Stimulated activated CD4-positive, alpha-beta T cell treated with anti-CD3 and anti-CD28 coated beads, Interleukin-1b, Interleukin-23, amount 100 ng/mL, for 48 hours (primary cell): ENCODE data around the gene GNAT2.

Experiments used
- DNase-seq: peaks from one replicate; pipeline ENCODE4 v3.0.0-alpha.2; 2020

GNAT2 gene

GRCh38 chr1:109641078-109641740 lies 21.8 kb upstream of the GNAT2 start:
- DNase-seq: no peak

- peak; percentile 87 for DNase-seq
These were observed 21.0 kb upstream of the GNAT2 start for GRCh38 chr1:109640285-109640865.

GRCh38 chr1:109639841-109640184 lies 20.4 kb upstream of the GNAT2 start:
- DNase-seq: no peak

DNA sequence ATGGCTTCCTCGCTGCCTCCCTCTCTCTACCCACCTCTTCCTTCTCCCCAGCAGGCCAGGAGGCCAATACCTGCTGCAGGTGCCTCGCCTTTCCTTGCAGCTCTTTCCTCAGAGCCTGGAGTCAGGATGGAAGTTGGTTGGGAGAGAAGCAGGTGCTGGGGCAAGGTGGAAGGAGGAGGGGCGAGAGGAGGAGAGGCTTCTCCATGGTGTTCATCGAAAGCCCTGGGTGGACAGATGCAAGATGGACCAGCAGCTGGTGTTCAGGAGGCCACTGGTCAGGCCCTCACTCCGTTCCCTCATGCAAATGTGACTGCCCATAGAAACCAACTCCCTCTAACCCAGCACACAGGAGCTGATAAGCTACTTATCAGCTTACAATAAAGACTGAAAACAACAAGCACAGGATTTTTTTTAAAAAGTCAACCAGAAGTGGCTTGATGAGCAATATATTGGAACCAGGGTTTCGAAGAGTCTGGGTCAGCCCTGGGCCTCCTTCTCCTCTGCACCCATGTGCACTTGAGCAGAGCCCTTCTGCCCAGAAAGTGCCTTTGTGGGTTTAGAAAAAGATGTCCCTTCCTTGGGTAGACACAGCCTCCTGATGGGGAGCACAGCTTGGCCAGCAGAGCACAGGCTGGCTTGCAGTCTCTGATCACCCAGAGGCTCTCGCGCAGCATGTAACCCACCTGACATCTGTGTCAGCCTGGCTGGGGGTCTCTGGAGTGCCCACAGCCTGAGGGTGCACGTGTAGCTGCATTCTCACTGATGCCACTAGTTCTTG lies 19.8 kb upstream of the GNAT2 start:
- no peak for DNase-seq

- DNase-seq: no peak
These were observed 18.0 kb upstream of the GNAT2 start for GRCh38 chr1:109637446-109637845.

GRCh38 chr1:109636201-109636952 lies 17.0 kb upstream of the GNAT2 start:
- DNase-seq: no peak

DNA sequence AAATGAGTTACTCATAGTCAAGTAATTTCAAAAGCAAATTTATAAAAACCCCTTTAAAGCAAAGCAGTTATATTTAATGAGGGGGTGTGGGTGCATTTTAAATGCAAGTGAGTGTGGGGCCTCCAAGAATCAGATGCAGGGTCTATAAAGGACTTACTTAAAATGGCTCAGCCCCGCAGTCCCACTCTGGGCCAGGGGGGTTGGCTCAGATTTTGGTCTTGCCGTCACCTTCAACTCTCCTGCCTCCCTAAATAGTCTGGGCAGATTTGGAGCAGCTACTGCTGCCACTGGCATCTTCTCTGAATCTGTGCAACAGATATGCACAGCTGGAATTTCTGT lies 16.4 kb upstream of the GNAT2 start:
- no peak for DNase-seq

GRCh38 chr1:109634771-109635750 lies 15.6 kb upstream of the GNAT2 start:
- DNase-seq: no peak

DNA sequence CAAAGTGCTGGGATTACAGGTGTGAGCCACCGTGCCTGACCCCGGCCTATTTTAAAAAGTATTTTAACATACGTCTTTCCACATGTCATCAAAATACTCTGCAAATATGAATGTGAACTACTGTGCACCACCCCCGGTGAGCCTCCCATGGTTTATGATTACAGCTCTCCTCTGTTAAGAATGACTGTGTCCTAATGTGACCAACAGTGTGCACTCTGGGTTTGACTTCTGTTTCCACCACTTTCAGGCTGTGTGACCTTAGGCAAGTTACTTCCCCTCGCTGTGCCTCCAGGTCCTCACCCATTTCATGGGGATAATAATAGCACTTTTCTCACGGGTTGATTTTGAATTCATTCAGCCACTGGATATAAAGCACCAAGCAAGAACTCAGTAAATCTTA lies 14.9 kb upstream of the GNAT2 start:
- no peak for DNase-seq

DNA sequence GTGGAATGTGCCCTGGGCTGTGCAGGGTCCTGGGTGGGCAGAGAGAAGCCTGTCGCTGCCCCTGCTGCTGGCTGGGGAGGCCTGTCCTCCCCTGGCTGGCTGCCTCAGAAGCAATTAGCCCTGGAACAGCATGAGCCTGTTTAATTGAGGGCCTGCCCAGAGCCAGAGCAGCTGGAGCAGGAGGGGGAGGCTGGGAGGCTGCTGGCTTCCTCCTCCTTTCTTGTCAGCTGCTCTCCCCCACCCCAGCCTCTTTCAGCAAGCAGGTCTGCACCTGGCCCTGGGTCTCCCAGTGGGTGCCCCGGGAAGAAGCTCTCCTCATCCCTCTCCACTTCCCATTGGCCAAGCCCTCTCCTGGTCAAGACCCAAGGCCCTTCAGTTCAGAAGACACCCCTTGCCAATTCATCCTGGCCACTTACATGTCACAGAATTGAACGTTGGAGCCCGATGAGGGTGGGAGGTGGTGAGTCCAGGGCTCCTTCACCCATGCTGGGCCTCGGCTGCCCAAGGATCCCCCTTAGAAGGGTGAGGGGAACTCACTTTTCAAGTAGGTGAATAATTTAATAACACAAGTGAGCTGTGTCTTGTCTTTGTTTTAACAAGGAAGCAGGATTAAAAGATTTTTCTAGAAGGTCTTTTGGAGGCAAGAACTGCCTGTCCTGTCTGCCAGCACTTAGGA lies 13.4 kb upstream of the GNAT2 start:
- DNase-seq: no peak

- DNase-seq: no peak
These were observed 12.4 kb upstream of the GNAT2 start for GRCh38 chr1:109631513-109632505.

GRCh38 chr1:109630898-109631512 lies 11.6 kb upstream of the GNAT2 start:
- DNase-seq: no peak

- no peak for DNase-seq
These were observed 10.9 kb upstream of the GNAT2 start for GRCh38 chr1:109630081-109630897.

- DNase-seq: no peak
These were observed 10.1 kb upstream of the GNAT2 start for GRCh38 chr1:109629372-109630030.

DNA sequence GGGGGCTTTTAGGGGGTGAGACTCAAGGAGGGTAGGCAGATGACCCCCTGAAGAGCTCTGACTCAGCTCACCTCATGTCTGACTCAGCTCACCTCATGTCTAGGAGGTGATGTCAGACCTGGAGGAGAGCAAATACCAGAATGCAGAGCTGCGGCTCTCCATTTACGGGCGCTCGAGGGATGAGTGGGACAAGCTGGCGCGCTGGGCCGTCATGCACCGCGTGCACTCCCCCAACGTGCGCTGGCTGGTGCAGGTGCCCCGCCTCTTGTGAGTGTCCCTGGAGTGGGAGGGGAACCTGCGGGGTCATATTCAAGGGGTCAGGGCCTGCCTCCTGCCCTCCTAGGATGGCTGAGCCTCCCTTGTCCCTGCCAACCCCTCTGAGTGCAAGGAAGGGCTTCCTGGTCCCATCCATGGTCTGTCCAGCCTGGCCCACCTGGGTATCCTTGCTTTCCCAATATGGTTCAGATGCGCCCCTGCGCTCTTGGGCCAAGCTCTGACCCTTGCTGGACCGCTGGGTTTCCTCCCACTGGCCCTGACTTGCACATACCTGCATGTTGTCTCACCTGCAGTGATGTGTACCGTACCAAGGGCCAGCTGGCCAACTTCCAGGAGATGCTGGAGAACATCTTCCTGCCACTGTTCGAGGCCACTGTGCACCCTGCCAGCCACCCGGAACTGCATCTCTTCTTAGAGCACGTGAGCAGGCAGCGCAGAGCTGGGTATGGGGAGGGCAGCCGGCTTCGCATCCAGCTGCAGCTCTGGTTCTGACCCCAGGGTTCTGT lies 9.3 kb upstream of the GNAT2 start:
- DNase-seq: no peak

GRCh38 chr1:109627692-109628399 lies 8.4 kb upstream of the GNAT2 start:
- no peak for DNase-seq
